Measurements from ENCODE around the gene PRR20G.

Gene PRR20G

DNA sequence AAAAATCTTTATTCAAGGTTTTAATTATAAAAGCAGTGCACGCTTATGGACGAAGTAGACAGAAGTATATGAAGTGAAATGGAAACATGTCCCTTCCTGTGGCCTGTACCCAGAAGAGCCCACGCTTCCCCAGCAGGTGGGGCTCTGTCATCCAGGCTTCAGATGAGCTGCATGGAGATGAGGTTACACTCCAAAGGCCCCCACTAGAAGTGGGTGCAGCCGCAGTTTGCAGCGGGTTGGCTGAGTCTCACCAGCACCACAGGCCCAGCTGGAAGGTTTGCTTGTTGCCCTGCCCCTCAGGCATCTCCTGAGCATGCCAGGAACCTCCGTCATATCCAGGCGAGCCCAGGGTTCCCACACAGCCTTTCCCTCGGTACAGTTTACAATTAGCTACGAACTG lies 33.1 kb downstream of the PRR20G start:
- no peaks in the 10 kb centered on the region for H3F3A ChIP-seq (ENCODE audit: control insufficient read depth, insufficient read depth)
- no peaks in the 10 kb centered on the region for H3K4me1 ChIP-seq (ENCODE audit: control insufficient read depth, low read length)
- no peaks in the 10 kb centered on the region for H4K20me1 ChIP-seq (ENCODE audit: control insufficient read depth, insufficient read depth, low read depth, low read length)
- TF ChIP-seq EZH2phosphoT487 (IDR thresholded peaks at IDR 0.05; ENCODE audit: borderline replicate concordance, low read length): no peak
- TF ChIP-seq, protein P1, sequence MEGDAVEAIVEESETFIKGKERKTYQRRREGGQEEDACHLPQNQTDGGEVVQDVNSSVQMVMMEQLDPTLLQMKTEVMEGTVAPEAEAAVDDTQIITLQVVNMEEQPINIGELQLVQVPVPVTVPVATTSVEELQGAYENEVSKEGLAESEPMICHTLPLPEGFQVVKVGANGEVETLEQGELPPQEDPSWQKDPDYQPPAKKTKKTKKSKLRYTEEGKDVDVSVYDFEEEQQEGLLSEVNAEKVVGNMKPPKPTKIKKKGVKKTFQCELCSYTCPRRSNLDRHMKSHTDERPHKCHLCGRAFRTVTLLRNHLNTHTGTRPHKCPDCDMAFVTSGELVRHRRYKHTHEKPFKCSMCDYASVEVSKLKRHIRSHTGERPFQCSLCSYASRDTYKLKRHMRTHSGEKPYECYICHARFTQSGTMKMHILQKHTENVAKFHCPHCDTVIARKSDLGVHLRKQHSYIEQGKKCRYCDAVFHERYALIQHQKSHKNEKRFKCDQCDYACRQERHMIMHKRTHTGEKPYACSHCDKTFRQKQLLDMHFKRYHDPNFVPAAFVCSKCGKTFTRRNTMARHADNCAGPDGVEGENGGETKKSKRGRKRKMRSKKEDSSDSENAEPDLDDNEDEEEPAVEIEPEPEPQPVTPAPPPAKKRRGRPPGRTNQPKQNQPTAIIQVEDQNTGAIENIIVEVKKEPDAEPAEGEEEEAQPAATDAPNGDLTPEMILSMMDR (IDR thresholded peaks at IDR 0.05; ENCODE audit: low read depth, low read length, poor library complexity, severe bottlenecking): no peak
- H3K4me3 ChIP-seq (ENCODE audit: low read length): no peak overlapping the region
- H3K9me3 ChIP-seq (ENCODE audit: control insufficient read depth, insufficient read depth, low read length): no peaks in the 10 kb centered on the region
- no peaks in the 10 kb centered on the region for H3K79me2 ChIP-seq (ENCODE audit: control insufficient read depth, low read length)
- no peaks in the 10 kb centered on the region for H3K9me2 ChIP-seq (replicated peaks; ENCODE audit: control insufficient read depth, low read length)
- H3K4me2 ChIP-seq (ENCODE audit: low read length): no peak overlapping the region
- no peaks in the 10 kb centered on the region for H3K36me3 ChIP-seq (ENCODE audit: control insufficient read depth, low read length)
- no peak overlapping the region for H3K27ac ChIP-seq (ENCODE audit: low read depth, low read length)
- no peaks in the 10 kb centered on the region for H3K27me3 ChIP-seq (ENCODE audit: control insufficient read depth, low read length)

DNA sequence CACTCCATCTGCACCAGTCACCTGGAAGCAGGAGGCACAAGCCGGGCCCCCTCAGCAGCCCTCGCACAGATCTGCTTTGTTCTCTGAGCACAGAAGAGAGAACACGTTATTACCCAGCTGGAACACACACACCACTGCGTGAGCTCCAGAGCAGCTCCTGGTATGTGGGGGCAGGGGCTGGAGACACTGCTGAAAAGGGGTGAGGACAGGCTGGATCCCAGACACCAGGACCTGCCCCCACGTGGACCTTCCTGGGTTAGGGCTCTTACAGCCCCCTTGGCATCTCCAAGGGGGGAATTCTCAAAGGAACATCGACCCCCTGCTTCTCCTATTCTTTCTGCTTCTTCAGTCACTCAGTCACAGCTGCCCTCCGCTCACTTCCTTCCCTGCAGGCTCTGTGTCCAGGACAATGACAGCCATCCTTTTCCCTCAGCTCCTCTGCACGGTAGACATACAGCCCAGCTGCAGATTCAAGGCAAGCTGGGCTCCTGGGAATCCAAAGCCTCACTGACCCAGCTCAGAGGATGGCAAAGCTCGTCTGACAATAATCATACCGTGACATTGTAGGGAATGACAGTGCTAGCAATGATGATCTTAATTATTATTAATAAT lies 33.7 kb downstream of the PRR20G start:
- H3K9me3 ChIP-seq (ENCODE audit: control insufficient read depth, insufficient read depth, low read length): peaks cover 2% of the 10 kb centered on the region; the same call in 1 of the 2 replicates
- no peaks in the 10 kb centered on the region for H3K27me3 ChIP-seq (ENCODE audit: control insufficient read depth, low read length)
- no peaks in the 10 kb centered on the region for H3K4me1 ChIP-seq (ENCODE audit: control insufficient read depth, low read length)
- no peak overlapping the region for H3K4me3 ChIP-seq (ENCODE audit: low read length)
- no peaks in the 10 kb centered on the region for H4K20me1 ChIP-seq (ENCODE audit: control insufficient read depth, insufficient read depth, low read depth, low read length)
- H3K27ac ChIP-seq (ENCODE audit: low read depth, low read length): no peak overlapping the region
- H3K79me2 ChIP-seq (ENCODE audit: control insufficient read depth, low read length): no peaks in the 10 kb centered on the region
- no peak overlapping the region for H3K4me2 ChIP-seq (ENCODE audit: low read length)
- TF ChIP-seq, protein P1 (IDR thresholded peaks at IDR 0.05; ENCODE audit: low read depth, low read length, poor library complexity, severe bottlenecking): no peak
- no peak for TF ChIP-seq EZH2phosphoT487 (IDR thresholded peaks at IDR 0.05; ENCODE audit: borderline replicate concordance, low read length)
- no peaks in the 10 kb centered on the region for H3K36me3 ChIP-seq (ENCODE audit: control insufficient read depth, low read length)
- H3K9me2 ChIP-seq (replicated peaks; ENCODE audit: control insufficient read depth, low read length): no peaks in the 10 kb centered on the region
- H3F3A ChIP-seq (ENCODE audit: control insufficient read depth, insufficient read depth): no peaks in the 10 kb centered on the region

DNA sequence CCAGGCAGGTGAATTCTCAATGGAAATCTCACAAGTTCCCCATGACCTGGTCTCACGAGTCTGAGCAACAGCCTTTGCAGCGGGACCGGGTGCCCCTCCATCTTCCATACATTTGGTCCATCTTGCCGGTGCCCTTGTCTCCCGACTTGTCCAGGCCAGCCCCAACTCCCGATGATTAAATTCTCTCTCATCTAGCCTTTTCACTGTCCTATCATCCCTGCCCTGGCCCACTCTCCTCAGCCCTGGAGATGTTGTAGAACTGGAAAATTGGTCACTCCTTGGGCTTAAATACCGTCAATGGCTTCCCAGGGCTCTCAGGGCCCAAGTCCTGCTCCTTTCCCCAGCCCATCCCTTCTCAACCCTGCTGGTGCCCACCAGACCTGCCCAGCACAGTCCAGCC lies 34.4 kb downstream of the PRR20G start:
- Histone ChIP-seq H3K4me1 (ENCODE audit: control insufficient read depth, low read length) (no peaks in the 10 kb centered on the region), H4K20me1 (ENCODE audit: control insufficient read depth, insufficient read depth, low read depth, low read length) (no peaks in the 10 kb centered on the region), H3K36me3 (ENCODE audit: control insufficient read depth, low read length) (no peaks in the 10 kb centered on the region), H3K9me2 (replicated peaks; ENCODE audit: control insufficient read depth, low read length) (no peaks in the 10 kb centered on the region), H3K27me3 (ENCODE audit: control insufficient read depth, low read length) (no peaks in the 10 kb centered on the region), H3K79me2 (ENCODE audit: control insufficient read depth, low read length) (no peaks in the 10 kb centered on the region), H3K27ac (ENCODE audit: low read depth, low read length) (no peak overlapping the region), H3K9me3 (ENCODE audit: control insufficient read depth, insufficient read depth, low read length) (peaks cover 6% of the 10 kb centered on the region; the same call in 1 of the 2 replicates), H3K4me2 (ENCODE audit: low read length) (no peak overlapping the region), H3F3A (ENCODE audit: control insufficient read depth, insufficient read depth) (no peaks in the 10 kb centered on the region), H3K4me3 (ENCODE audit: low read length) (no peak overlapping the region)
- TF ChIP-seq, protein P1 (IDR thresholded peaks at IDR 0.05; ENCODE audit: low read depth, low read length, poor library complexity, severe bottlenecking): no peak
- TF ChIP-seq EZH2phosphoT487 (IDR thresholded peaks at IDR 0.05; ENCODE audit: borderline replicate concordance, low read length): no peak
